H1 (cell line): ENCODE results near the gene LRP1. TPM values are rescaled to one million over a fixed set of nuclear protein-coding genes. Genes with fewer than 3 reads are reported as not detected.

Experiments
- CTCF ChIA-PET: fragments of 300-600 bp; sonication (Branson Sonifier 250); formaldehyde crosslinking; loops from one replicate; lab custom pipeline; 2021; ENCODE audit not compliant: partially characterized antibody; lab: Charles Lee
- POLR2A ChIA-PET: fragments of 300-600 bp; sonication (Branson Sonifier 250); formaldehyde crosslinking; loops from one replicate; lab custom pipeline; 2021; ENCODE audit warnings: inconsistent platforms; ENCODE audit not compliant: partially characterized antibody; lab: Charles Lee
- DNase-seq, 2 experiments: peaks; one replicate each; pipeline versions ENCODE4 v3.0.0 to v3.0.0-alpha.2; 2010 to 2022; ENCODE audit warnings: low spot score in 2 of 2, low read depth in 1 of 2, mixed read lengths in 1 of 2
- FAIRE-seq: peaks from 2 replicates; lab custom pipeline; 2011; peaks lifted over from hg19 to GRCh38; lab: Jason Lieb, UNC
- H2AFZ ChIP-seq: 2 replicates; pipeline ENCODE4 v1.8.1; 2012; ENCODE audit warnings: low read length, inconsistent platforms
- H2AK5ac ChIP-seq: 2 replicates; pipeline ENCODE4 v1.6.1; 2013; ENCODE audit warnings: low read depth, low read length
- H2BK120ac ChIP-seq: replicated peaks from 2 replicates; pipeline ENCODE3; 2013; ENCODE audit warnings: low read depth, low read length, inconsistent platforms
- H2BK12ac ChIP-seq: 2 replicates; pipeline ENCODE4 v1.6.1; 2013; ENCODE audit warnings: low read depth, low read length
- H2BK15ac ChIP-seq: 2 replicates; pipeline ENCODE4 v1.6.1; 2013; ENCODE audit warnings: low read length
- H2BK20ac ChIP-seq: 2 replicates; pipeline ENCODE4 v1.6.1; 2013; ENCODE audit warnings: low read length
- H2BK5ac ChIP-seq: 2 replicates; pipeline ENCODE4 v1.6.1; 2013; ENCODE audit warnings: low read depth, low read length
- H3K14ac ChIP-seq: 2 replicates; pipeline ENCODE4 v1.6.1; 2013; ENCODE audit warnings: inconsistent platforms; ENCODE audit not compliant: insufficient read length
- H3K18ac ChIP-seq: 2 replicates; pipeline ENCODE4 v1.6.1; 2013; ENCODE audit warnings: low read length; ENCODE audit errors: extremely low read depth
- H3K23ac ChIP-seq: 2 replicates; pipeline ENCODE4 v1.6.1; 2013; ENCODE audit warnings: inconsistent platforms; ENCODE audit not compliant: insufficient read length
- H3K23me2 ChIP-seq: 2 replicates; pipeline ENCODE4 v1.6.1; 2013; ENCODE audit warnings: low read depth, low read length
- H3K27ac ChIP-seq: 2 replicates; pipeline ENCODE4 v1.6.1; 2011; ENCODE audit warnings: low read depth, low read length, inconsistent platforms
- H3K27me3 ChIP-seq, 4 experiments: replicated peaks in 1 of 4; 1 replicate in 1 of 4; 2 replicates in 3 of 4; pipeline versions ENCODE4 v1.6.1 to v1.8.1; 2011 to 2013; ENCODE audit warnings: low read length in 3 of 4, mild to moderate bottlenecking in 3 of 4, inconsistent platforms in 2 of 4, mixed read lengths in 2 of 4, moderate library complexity in 1 of 4; ENCODE audit not compliant: control insufficient read depth in 3 of 4, insufficient read depth in 3 of 4; ENCODE audit errors: extremely low read depth in 1 of 4
- H3K36me3 ChIP-seq, 4 experiments: 2 replicates each; pipeline versions ENCODE4 v1.6.1 to v1.8.1; 2011 to 2013; ENCODE audit warnings: mild to moderate bottlenecking in 4 of 4, low read length in 3 of 4, moderate library complexity in 2 of 4, control low read depth in 1 of 4, inconsistent platforms in 1 of 4; ENCODE audit not compliant: insufficient read depth in 4 of 4, control insufficient read depth in 2 of 4
- H3K4ac ChIP-seq: replicated peaks from 2 replicates; pipeline ENCODE3; 2013; ENCODE audit warnings: low read length, low read depth, mixed read lengths, inconsistent platforms; ENCODE audit not compliant: insufficient read length
- H3K4me1 ChIP-seq, 4 experiments: replicated peaks in 1 of 4; 1 replicate in 1 of 4; 2 replicates in 3 of 4; pipeline versions ENCODE4 v1.6.1 to v1.8.1; 2011 to 2013; ENCODE audit warnings: low read length in 3 of 4, inconsistent platforms in 2 of 4, mixed read lengths in 1 of 4; ENCODE audit not compliant: insufficient read depth in 4 of 4, control insufficient read depth in 3 of 4
- H3K4me2 ChIP-seq, 2 experiments: 2 replicates each; pipeline versions ENCODE4 v1.6.1 to v1.8.1; 2011 to 2013; ENCODE audit warnings: low read depth in 2 of 2, low read length in 2 of 2, control low read depth in 1 of 2, inconsistent platforms in 1 of 2, mild to moderate bottlenecking in 1 of 2; ENCODE audit not compliant: insufficient read depth in 1 of 2
- H3K4me3 ChIP-seq, 4 experiments: fragments of 200-600, 300-600 bp in 1 of 4; sonication (generic), shearing (Covaris generic), sonication (Bioruptor Twin) in 1 of 4; 2 replicates each; pipeline versions ENCODE4 v1.5.1 to v1.8.1; 2011 to 2016; ENCODE audit warnings: low read length in 4 of 4, low read depth in 3 of 4, control low read depth in 2 of 4, inconsistent platforms in 2 of 4, mild to moderate bottlenecking in 2 of 4, mixed read lengths in 1 of 4, moderate library complexity in 1 of 4; ENCODE audit not compliant: insufficient read depth in 2 of 4; ENCODE audit errors: extremely low read depth in 1 of 4
- H3K56ac ChIP-seq: replicated peaks from 2 replicates; pipeline ENCODE3; 2013; ENCODE audit warnings: low read depth, mild to moderate bottlenecking, mixed read lengths, low read length, inconsistent platforms; ENCODE audit not compliant: insufficient read length
- H3K79me1 ChIP-seq: 2 replicates; pipeline ENCODE4 v1.6.1; 2013; ENCODE audit warnings: low read depth, low read length, control low read depth
- H3K79me2 ChIP-seq, 2 experiments: 2 replicates each; pipeline versions ENCODE4 v1.6.1 to v1.8.1; 2012 to 2013; ENCODE audit warnings: low read length in 2 of 2, mild to moderate bottlenecking in 2 of 2, inconsistent platforms in 1 of 2; ENCODE audit not compliant: insufficient read depth in 2 of 2, control insufficient read depth in 1 of 2
- H3K9ac ChIP-seq, 4 experiments: replicated peaks in 1 of 4; 1 replicate in 1 of 4; 2 replicates in 3 of 4; pipeline versions ENCODE4 v1.6.1 to v1.8.1; 2011 to 2013; ENCODE audit warnings: low read depth in 3 of 4, low read length in 3 of 4, control low read depth in 2 of 4, mild to moderate bottlenecking in 2 of 4, moderate library complexity in 2 of 4, inconsistent platforms in 1 of 4; ENCODE audit errors: extremely low read depth in 1 of 4
- H3K9me3 ChIP-seq, 2 experiments: 2 replicates each; pipeline versions ENCODE4 v1.6.1 to v1.8.1; 2012 to 2013; ENCODE audit warnings: mild to moderate bottlenecking in 2 of 2, moderate library complexity in 2 of 2, control low read depth in 1 of 2, inconsistent platforms in 1 of 2, low read depth in 1 of 2, low read length in 1 of 2, mixed read lengths in 1 of 2; ENCODE audit not compliant: insufficient read depth in 2 of 2
- H4K20me1 ChIP-seq, 2 experiments: replicated peaks in 1 of 2; 2 replicates each; pipeline versions ENCODE3 to v1.8.1; 2011 to 2013; ENCODE audit warnings: inconsistent platforms in 2 of 2, low read length in 2 of 2, mild to moderate bottlenecking in 1 of 2; ENCODE audit not compliant: insufficient read depth in 2 of 2, control insufficient read depth in 1 of 2
- H4K5ac ChIP-seq: 2 replicates; pipeline ENCODE4 v1.6.1; 2013; ENCODE audit warnings: low read length, low read depth, mixed read lengths, inconsistent platforms; ENCODE audit not compliant: insufficient read length
- H4K8ac ChIP-seq: 2 replicates; pipeline ENCODE4 v1.8.0; 2013; ENCODE audit warnings: mild to moderate bottlenecking, moderate library complexity, low read length, inconsistent platforms; ENCODE audit not compliant: insufficient read depth; ENCODE audit errors: extremely low read depth
- H4K91ac ChIP-seq: replicated peaks from 2 replicates; pipeline ENCODE3; 2013; ENCODE audit warnings: low read length, mixed read lengths, inconsistent platforms; ENCODE audit not compliant: insufficient read length
- ASH2L ChIP-seq: fragments of 200-600, 300-600 bp; sonication (generic); IDR thresholded peaks from one replicate; pipeline ENCODE4 v1.7.1; 2017; ENCODE audit warnings: low read length
- BACH1 ChIP-seq: IDR thresholded peaks from 2 replicates; pipeline ENCODE4 v1.6.1; 2012; ENCODE audit warnings: low read length, improper control_type of control experiment
- ZNF274 ChIP-seq: IDR thresholded peaks from 2 replicates; pipeline ENCODE4 v1.7.0; 2012; ENCODE audit warnings: low read length, borderline replicate concordance; ENCODE audit errors: extremely low read depth
- WGBS, 2 experiments: shearing (Covaris generic) in 1 of 2; methylation state at CpG; one replicate each; pipeline versions ENCODE4 v1.1.6 to v1.1.7; 2013 to 2015; ENCODE audit warnings: low lambda C conversion rate in 2 of 2, mixed read lengths in 2 of 2, inconsistent platforms in 1 of 2, low coverage in 1 of 2, missing lambda C conversion rate in 1 of 2; ENCODE audit not compliant: insufficient replicate concordance in 2 of 2, insufficient coverage in 1 of 2, insufficient read length in 1 of 2; ENCODE audit errors: extremely low coverage in 1 of 2, missing lambda C conversion rate in 1 of 2; 5-methylcytosine and 5-hydroxymethylcytosine counted together
- polyA plus RNA-seq, 7 experiments: library from polyadenylated mRNA; depleted of rRNA in 3 of 7; stranded (reverse) in 5 of 7; unstranded in 2 of 7; fragments of >200 nt in 5 of 7; fragments of 200-250 nt in 2 of 7; gene quantifications; 1 replicate in 5 of 7; 2 replicates in 1 of 7; 4 replicates in 1 of 7; pipeline versions ENCODE4 v1.2.1 to v1.2.3, GENCODE V29; 2011 to 2013; ENCODE audit warnings: missing spikeins in 2 of 7, mixed read lengths in 2 of 7
- total RNA-seq: library from RNA; stranded (reverse); fragmentation: NEBNext Ultra II Directional; extraction: Animal tissue kit (Norgen Biotek cat#: 25700); gene quantifications from 2 replicates; pipeline ENCODE4 v1.2.1, GENCODE V29; 2021

LRP1 gene
- total and polyA plus RNA-seq, 2 of the 8 experiments (the other 6 are each of a cell fraction or from before 2014, with no cell fraction given) = 35.3 to 92.5 TPM

DNA sequence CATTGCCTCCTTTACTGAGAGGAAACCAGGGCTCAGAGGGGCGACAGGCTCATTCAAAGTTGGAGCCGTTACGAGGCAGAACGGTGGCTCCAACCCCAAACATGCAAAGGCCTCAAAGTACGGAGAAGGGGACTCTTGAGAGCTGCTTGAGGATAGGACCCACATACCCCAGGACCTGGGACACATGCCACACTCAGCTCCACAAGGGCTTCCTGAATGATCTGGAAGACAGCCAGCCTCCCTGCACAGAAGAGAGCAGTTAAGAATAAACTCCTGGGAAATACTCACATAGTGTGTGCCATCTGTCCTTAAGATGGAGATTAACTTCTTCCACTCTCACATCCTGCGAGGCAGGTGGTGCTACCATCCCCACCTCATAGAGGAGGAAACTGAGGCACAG lies 61.8 kb downstream of the LRP1 start:
- H3K14ac ChIP-seq = no peak overlapping the region

More for the DNA sequence above, 61.8 kb downstream of the LRP1 start:
- Histone ChIP-seq H2BK5ac (no peak overlapping the region), H3K4me1 (no peaks in the 10 kb centered on the region; a peak in 1 of 7 replicates), H3K79me1 (no peaks in the 10 kb centered on the region), H3K9me3 (no peaks in the 10 kb centered on the region), H3K9ac (no peak overlapping the region; a peak in 1 of 7 replicates), H3K27ac (no peak overlapping the region), H4K5ac (no peak overlapping the region), H3K56ac (no peak overlapping the region), H2BK20ac (no peak overlapping the region), H4K91ac (no peak overlapping the region), H3K4ac (no peak overlapping the region), H3K36me3 (peaks cover 57 to 94% (median 88%) of the 10 kb centered on the region in 4 experiments), H3K4me2 (no peak overlapping the region), H2AFZ (no peak overlapping the region), H3K18ac (no peak overlapping the region), H3K4me3 (no peak overlapping the region), H2BK120ac (no peak overlapping the region), H2AK5ac (no peak overlapping the region), H2BK12ac (no peak overlapping the region), H3K23ac (no peak overlapping the region), H3K79me2 (no peaks in the 10 kb centered on the region), H4K8ac (no peak overlapping the region), H4K20me1 (peaks cover 5 to 24% of the 10 kb centered on the region in 2 experiments), H2BK15ac (no peak overlapping the region), H3K27me3 (no peaks in the 10 kb centered on the region), H3K23me2 (peaks cover 7% of the 10 kb centered on the region; the same call in 1 of the 2 replicates)
- ChIA-PET CTCF (interaction anchor here (0.7 to 20.9 kb wide), 8 partner anchors 13 to 121 kb away, joined by 3 to 389 read pairs (median 5); partner anchors contain the start of gene STAT6), POLR2A (interaction anchor here (0.9 to 11.0 kb wide), 12 partner anchors 9 to 100 kb away, joined by 3 to 91 read pairs (median 4); partner anchors contain the start of genes LRP1 and SHMT2)
- WGBS, 2 experiments = 100% methylated on average over 6 of the region's 6 CpGs; no CpG with 5 or more reads in 1 of the 2 experiments
- FAIRE-seq = no peak
- TF ChIP-seq ZNF274 = no peak
- no peak for TF ChIP-seq BACH1
- no peak for TF ChIP-seq ASH2L
- DNase-seq = no peak
